Measurements from ENCODE around the gene PINLYP. TPM values are rescaled to one million over a fixed set of nuclear protein-coding genes. Genes with fewer than 3 reads are reported as not detected.

The PINLYP gene
- total and polyA plus RNA-seq, 2 of the 13 experiments (the other 11 are each of a cell fraction or from before 2014, with no cell fraction given) = 0.21 to 0.24 TPM

DNA sequence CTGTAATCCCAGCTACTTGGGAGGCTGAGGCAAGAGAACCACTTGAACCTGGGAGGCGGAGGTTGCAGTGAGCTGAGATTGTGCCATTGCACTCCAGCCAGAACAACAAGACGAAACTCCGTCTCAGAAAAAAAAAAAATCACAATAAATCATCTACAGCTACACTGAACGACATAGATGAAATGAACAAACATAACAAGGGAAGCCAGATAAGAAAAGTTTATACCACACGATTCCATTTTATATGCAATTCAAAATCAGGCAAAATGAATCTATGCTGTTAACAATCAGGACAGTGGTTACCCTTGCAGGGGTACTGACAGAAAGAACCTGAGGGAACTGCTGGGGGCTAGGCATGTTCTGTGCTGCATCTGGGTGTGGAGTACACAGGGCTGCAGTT is 5.9 kb upstream of the PINLYP start:
- no peak overlapping the region for H3K27ac ChIP-seq (ENCODE audit: extremely low read length, insufficient read depth, low read length)
- H3K4me1 ChIP-seq (ENCODE audit: insufficient read depth, low read length) = peaks cover 9% of the 10 kb centered on the region; the same call in 1 of the 2 replicates
- in situ Hi-C loops (cut with HindIII; ENCODE audit: extremely low pct_ligation_motif_present, low pct_unique_long_range_greater_than_20kb) = no loop called here
- peaks cover 3% of the 10 kb centered on the region for H3K79me2 ChIP-seq (ENCODE audit: insufficient read depth, low read length)
- peaks cover 1 to 4% of the 10 kb centered on the region in 2 experiments; a peak in 2 of 5 replicates for H3K36me3 ChIP-seq (replicated peaks in 1 of 2; ENCODE audit: control insufficient read depth in 1 of 2, insufficient read depth in 2 of 2, low read length in 2 of 2)
- no peak overlapping the region for H3K4me3 ChIP-seq (replicated peaks in 1 of 3; ENCODE audit: insufficient read depth in 1 of 3, low read depth in 2 of 3, low read length in 3 of 3)
- H3K9ac ChIP-seq (ENCODE audit: insufficient read depth, low read depth, low read length) = no peak overlapping the region
- 97% methylated on average over 5 of the region's 5 CpGs for WGBS (ENCODE audit: low lambda C conversion rate)
- H3K9me3 ChIP-seq (ENCODE audit: low read length) = no peaks in the 10 kb centered on the region
- FAIRE-seq (no peak), DNase-seq (ENCODE audit: low spot score) (no peak), ATAC-seq (no peak)
- no TSS peak for BruUV-seq (replicated peaks)
- intact Hi-C loops (cut with micrococcal nuclease; ENCODE audit: unreplicated experiment) = no loop called here
- H3K4me2 ChIP-seq (ENCODE audit: low read depth, low read length) = no peak overlapping the region
- no peak overlapping the region for H2AFZ ChIP-seq (ENCODE audit: low read length)
- no peaks in the 10 kb centered on the region; a peak in 1 of 5 replicates for H3K27me3 ChIP-seq (ENCODE audit: control insufficient read depth in 1 of 2, insufficient read depth in 2 of 2, low read length in 2 of 2)
- H4K20me1 ChIP-seq (ENCODE audit: insufficient read depth, low read length) = no peaks in the 10 kb centered on the region
- POLR2A ChIA-PET = no interaction called here
- CTCF ChIA-PET (ENCODE audit: low intra/inter-chr PET ratio, low total read pairs) = no interaction called here
- TF ChIP-seq NFKBIZ (CRISPR knock-in tag; IDR thresholded peaks at IDR 0.05) (no peak), HNRNPUL1 (IDR thresholded peaks at IDR 0.05; ENCODE audit: low read depth, low read length) (no peak), NRL (CRISPR knock-in tag; IDR thresholded peaks at IDR 0.05; ENCODE audit: borderline replicate concordance) (no peak), KLF13 (CRISPR knock-in tag; IDR thresholded peaks at IDR 0.05) (no peak), ETV5 (CRISPR knock-in tag; IDR thresholded peaks at IDR 0.05; ENCODE audit: borderline replicate concordance) (no peak), ZNF614 (CRISPR knock-in tag; IDR thresholded peaks at IDR 0.05; ENCODE audit: borderline replicate concordance) (no peak), MAFK (conservative IDR thresholded peaks at IDR 0.05 in 1 of 2, IDR thresholded peaks at IDR 0.05 in 1 of 2; ENCODE audit: low read length in 2 of 2) (no peak), ARNTL (CRISPR knock-in tag; IDR thresholded peaks at IDR 0.05) (no peak), ZNF776 (CRISPR knock-in tag; IDR thresholded peaks at IDR 0.05) (no peak), WIZ (CRISPR knock-in tag; IDR thresholded peaks at IDR 0.05) (no peak), SSRP1 (CRISPR knock-in tag; IDR thresholded peaks at IDR 0.05) (no peak), RARA (CRISPR knock-in tag; IDR thresholded peaks at IDR 0.05) (no peak), CAMTA2 (CRISPR knock-in tag; IDR thresholded peaks at IDR 0.05; ENCODE audit: borderline replicate concordance) (no peak), ISX (CRISPR knock-in tag; conservative IDR thresholded peaks at IDR 0.05) (no peak)
- TF ChIP-seq, protein P1, sequence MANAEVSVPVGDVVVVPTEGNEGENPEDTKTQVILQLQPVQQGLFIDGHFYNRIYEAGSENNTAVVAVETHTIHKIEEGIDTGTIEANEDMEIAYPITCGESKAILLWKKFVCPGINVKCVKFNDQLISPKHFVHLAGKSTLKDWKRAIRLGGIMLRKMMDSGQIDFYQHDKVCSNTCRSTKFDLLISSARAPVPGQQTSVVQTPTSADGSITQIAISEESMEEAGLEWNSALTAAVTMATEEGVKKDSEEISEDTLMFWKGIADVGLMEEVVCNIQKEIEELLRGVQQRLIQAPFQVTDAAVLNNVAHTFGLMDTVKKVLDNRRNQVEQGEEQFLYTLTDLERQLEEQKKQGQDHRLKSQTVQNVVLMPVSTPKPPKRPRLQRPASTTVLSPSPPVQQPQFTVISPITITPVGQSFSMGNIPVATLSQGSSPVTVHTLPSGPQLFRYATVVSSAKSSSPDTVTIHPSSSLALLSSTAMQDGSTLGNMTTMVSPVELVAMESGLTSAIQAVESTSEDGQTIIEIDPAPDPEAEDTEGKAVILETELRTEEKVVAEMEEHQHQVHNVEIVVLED (CRISPR knock-in tag; IDR thresholded peaks at IDR 0.05; ENCODE audit: borderline replicate concordance) = no peak
- TF ChIP-seq, protein P2, sequence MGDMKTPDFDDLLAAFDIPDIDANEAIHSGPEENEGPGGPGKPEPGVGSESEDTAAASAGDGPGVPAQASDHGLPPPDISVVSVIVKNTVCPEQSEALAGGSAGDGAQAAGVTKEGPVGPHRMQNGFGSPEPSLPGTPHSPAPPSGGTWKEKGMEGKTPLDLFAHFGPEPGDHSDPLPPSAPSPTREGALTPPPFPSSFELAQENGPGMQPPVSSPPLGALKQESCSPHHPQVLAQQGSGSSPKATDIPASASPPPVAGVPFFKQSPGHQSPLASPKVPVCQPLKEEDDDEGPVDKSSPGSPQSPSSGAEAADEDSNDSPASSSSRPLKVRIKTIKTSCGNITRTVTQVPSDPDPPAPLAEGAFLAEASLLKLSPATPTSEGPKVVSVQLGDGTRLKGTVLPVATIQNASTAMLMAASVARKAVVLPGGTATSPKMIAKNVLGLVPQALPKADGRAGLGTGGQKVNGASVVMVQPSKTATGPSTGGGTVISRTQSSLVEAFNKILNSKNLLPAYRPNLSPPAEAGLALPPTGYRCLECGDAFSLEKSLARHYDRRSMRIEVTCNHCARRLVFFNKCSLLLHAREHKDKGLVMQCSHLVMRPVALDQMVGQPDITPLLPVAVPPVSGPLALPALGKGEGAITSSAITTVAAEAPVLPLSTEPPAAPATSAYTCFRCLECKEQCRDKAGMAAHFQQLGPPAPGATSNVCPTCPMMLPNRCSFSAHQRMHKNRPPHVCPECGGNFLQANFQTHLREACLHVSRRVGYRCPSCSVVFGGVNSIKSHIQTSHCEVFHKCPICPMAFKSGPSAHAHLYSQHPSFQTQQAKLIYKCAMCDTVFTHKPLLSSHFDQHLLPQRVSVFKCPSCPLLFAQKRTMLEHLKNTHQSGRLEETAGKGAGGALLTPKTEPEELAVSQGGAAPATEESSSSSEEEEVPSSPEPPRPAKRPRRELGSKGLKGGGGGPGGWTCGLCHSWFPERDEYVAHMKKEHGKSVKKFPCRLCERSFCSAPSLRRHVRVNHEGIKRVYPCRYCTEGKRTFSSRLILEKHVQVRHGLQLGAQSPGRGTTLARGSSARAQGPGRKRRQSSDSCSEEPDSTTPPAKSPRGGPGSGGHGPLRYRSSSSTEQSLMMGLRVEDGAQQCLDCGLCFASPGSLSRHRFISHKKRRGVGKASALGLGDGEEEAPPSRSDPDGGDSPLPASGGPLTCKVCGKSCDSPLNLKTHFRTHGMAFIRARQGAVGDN (CRISPR knock-in tag; IDR thresholded peaks at IDR 0.05) = no peak
- TF ChIP-seq, protein P3, sequence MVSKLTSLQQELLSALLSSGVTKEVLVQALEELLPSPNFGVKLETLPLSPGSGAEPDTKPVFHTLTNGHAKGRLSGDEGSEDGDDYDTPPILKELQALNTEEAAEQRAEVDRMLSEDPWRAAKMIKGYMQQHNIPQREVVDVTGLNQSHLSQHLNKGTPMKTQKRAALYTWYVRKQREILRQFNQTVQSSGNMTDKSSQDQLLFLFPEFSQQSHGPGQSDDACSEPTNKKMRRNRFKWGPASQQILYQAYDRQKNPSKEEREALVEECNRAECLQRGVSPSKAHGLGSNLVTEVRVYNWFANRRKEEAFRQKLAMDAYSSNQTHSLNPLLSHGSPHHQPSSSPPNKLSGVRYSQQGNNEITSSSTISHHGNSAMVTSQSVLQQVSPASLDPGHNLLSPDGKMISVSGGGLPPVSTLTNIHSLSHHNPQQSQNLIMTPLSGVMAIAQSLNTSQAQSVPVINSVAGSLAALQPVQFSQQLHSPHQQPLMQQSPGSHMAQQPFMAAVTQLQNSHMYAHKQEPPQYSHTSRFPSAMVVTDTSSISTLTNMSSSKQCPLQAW (CRISPR knock-in tag; IDR thresholded peaks at IDR 0.05) = no peak
- TF ChIP-seq, protein P4, sequence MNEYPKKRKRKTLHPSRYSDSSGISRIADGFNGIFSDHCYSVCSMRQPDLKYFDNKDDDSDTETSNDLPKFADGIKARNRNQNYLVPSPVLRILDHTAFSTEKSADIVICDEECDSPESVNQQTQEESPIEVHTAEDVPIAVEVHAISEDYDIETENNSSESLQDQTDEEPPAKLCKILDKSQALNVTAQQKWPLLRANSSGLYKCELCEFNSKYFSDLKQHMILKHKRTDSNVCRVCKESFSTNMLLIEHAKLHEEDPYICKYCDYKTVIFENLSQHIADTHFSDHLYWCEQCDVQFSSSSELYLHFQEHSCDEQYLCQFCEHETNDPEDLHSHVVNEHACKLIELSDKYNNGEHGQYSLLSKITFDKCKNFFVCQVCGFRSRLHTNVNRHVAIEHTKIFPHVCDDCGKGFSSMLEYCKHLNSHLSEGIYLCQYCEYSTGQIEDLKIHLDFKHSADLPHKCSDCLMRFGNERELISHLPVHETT (CRISPR knock-in tag; conservative IDR thresholded peaks at IDR 0.05) = no peak

All from HepG2 (cell line).